AG09309 (cell line): Measurements from ENCODE around the gene CXCR6.

ENCODE experiments used
- DNase-seq: peaks from one replicate; pipeline ENCODE4 v3.0.0-alpha.2; 2010; ENCODE audit warnings: low read depth
- H3K4me3 ChIP-seq: 2 replicates; pipeline ENCODE4 v1.5.1; 2011; ENCODE audit warnings: mild to moderate bottlenecking, low read depth, low read length, moderate library complexity; ENCODE audit not compliant: control insufficient read depth
- TF ChIP-seq, protein P1 (sequence below): IDR thresholded peaks from 2 replicates; pipeline ENCODE4 v1.5.1; 2011; ENCODE audit warnings: mild to moderate bottlenecking, low read depth, low read length, inconsistent platforms; ENCODE audit not compliant: insufficient read depth, control insufficient read depth; ENCODE audit errors: missing control alignments

The CXCR6 gene

DNA sequence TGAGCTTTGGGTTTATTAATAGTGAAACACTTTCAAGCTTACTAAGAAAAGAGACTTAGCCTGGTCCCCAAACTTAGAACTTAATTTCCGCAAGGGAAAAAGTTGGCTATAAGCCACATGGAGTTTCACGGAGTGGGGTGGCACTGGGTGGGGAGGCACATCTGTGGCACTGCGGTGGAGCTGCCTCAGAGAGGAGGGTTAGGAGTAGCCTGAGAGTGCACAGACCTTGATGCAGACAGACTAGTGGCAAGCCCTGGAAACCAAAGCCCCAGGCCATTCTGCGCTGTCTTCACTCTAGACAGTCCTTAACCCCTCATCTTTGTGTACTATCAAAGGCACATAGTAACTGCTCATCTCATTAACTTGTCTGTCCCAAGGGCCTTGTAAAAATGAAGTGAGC is 22.0 kb downstream of the CXCR6 start:
- H3K4me3 ChIP-seq: no peak overlapping the region
- no peak for DNase-seq
- TF ChIP-seq, protein P1, sequence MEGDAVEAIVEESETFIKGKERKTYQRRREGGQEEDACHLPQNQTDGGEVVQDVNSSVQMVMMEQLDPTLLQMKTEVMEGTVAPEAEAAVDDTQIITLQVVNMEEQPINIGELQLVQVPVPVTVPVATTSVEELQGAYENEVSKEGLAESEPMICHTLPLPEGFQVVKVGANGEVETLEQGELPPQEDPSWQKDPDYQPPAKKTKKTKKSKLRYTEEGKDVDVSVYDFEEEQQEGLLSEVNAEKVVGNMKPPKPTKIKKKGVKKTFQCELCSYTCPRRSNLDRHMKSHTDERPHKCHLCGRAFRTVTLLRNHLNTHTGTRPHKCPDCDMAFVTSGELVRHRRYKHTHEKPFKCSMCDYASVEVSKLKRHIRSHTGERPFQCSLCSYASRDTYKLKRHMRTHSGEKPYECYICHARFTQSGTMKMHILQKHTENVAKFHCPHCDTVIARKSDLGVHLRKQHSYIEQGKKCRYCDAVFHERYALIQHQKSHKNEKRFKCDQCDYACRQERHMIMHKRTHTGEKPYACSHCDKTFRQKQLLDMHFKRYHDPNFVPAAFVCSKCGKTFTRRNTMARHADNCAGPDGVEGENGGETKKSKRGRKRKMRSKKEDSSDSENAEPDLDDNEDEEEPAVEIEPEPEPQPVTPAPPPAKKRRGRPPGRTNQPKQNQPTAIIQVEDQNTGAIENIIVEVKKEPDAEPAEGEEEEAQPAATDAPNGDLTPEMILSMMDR: no peak

DNA sequence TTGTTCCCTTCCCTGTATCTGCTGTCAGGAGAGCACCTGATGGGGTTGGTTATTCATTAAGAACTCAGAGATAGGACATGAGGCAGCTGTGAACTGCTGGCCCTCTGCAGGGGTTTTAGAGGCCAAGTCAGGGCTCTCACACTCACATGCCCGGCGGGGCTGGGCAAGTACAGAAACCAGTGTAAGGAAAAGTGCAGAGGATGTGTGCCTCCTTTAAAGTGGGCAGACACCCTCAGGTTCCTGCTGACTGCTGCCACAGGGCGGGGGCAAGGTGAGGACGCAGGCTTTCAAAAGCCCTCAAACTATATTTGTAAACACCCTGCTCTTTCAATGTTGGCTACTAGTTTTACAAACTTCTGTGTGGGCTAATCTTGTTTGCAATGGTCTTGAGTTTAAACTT is 22.4 kb downstream of the CXCR6 start:
- DNase-seq: no peak
- TF ChIP-seq, protein P1: no peak
- H3K4me3 ChIP-seq: no peak overlapping the region

DNA sequence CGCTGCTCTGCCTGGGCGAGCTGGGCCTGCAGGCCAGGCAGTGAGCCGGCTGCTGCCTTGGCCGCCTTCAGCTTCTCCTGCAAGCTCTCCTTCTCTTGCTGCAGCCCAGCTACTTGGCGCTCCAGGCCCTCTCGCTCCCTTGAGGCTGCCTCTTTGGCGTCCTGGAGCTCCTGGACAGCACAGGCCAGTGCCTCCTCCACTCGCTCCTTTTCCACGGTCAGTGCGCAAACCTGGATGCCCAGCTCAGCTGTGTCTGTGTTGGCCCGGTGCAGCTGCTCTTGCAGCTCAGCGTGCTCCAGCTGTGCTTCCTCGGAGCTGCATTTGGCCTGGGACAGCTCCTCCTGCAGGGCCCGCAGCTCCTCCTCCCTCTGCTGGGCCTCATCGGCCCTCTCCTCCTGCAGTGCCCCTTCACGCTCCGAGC is 23.1 kb downstream of the CXCR6 start:
- TF ChIP-seq, protein P1: no peak
- no peak for DNase-seq
- H3K4me3 ChIP-seq: no peak overlapping the region

DNA sequence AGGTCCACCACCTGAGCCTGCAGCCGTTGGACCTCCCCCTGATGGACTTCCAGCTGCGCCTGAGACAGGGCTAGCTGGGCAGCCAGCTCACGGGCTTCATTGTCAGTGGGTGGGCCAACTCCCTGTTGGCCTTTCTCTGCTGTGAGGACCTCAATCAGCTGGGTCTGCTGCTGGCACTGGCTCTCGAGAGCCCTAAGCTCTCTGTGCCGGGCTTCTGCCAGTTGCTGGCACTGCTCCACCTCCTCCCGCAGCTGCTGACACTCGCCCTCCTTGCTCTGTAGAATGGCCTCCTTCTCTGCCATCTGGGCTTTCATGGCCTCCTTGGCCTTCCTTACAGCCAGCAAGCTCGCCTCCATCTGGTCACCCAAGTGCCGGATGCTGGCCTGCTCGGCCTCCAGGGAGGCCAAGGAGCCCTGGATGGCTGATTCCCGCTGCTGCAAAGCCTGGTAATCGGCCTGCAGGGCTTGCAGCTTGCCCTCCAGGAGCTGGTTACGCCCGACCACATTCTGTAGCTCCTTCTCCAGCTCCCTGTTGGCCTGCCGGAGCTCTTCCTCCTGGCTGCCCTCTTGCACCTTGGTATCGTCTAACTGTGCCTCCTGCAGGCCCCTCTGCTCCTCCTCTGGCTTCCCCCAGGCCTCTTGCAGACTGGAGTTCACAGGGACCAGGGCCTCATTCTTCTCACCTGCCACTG is 23.8 kb downstream of the CXCR6 start:
- TF ChIP-seq, protein P1: no peak
- H3K4me3 ChIP-seq: no peak overlapping the region
- no peak for DNase-seq

DNA sequence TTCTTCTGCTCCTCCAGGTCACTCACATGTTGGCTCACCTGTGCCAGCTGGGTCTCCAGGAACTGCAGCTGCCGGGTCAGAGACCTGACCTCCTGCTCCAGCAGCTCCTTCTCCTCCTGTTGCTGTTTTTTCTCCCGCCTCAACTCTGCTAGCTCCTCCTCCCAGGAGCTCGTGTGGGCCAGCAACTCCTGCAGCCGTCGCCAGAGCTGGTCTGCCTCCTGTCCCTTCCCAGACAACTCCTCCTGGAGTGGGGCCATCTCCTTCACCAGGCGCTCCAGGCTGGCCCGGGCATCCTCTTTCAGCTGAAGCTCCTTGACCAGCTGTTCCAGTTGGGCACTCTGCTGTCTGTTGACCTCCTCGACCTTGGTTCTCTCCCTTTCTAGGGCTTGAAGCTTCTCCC is 24.5 kb downstream of the CXCR6 start:
- DNase-seq: no peak
- no peak overlapping the region for H3K4me3 ChIP-seq
- TF ChIP-seq, protein P1: no peak

DNA sequence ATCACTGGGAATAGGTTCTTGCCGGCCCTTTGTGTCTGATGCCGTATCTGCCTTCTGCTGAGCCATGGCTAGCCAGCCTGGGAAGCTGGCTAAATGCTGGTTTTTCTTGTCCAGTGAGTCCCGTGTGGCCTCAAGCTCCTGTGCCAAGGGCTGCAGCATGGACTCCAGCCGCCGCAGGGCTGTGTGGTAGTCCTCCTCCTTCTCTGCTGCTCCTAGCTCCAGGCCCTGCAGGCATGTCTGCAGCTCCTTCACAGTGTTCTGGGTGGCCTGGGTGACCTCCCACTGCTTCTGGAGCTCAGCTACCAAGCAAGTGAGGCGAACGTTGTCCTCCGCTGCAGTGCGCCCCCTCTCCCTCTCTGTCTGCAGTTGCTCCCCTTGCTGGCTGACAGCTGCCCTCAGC is 24.9 kb downstream of the CXCR6 start:
- DNase-seq: no peak
- TF ChIP-seq, protein P1: no peak
- H3K4me3 ChIP-seq: no peak overlapping the region
